GM18867 (cell line): ENCODE data around the gene HRG.
"Not testable (repeated sequence)": the region's sequence is repeated elsewhere in the genome, so short reads cannot be mapped to it uniquely, and the experiment has no call there.

Experiments used
- ATAC-seq: cut with Tn5 transposase; IDR thresholded peaks from one replicate; pipeline ENCODE4 v1.9.1; 2021; ENCODE audit warnings: mild to moderate bottlenecking, moderate library complexity; ENCODE audit not compliant: unreplicated experiment

HRG gene

DNA sequence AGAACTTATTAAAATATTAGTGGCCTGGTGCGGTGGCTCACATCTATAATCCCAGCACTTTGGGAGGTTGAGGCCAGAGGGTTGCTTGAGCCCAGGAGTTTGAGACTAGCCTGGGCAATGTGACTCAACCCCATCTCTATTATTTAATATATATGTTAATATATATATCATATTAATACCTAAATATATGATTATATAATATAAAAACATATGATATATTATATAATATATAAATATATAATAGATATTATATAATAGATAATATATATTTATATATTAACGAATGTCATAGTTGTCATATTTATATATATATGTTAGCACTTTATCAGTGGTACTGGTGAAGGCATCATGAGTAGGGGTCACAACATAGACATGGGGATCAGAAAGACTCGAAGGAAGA lies 5.2 kb downstream of the HRG start:
- no peak for ATAC-seq

DNA sequence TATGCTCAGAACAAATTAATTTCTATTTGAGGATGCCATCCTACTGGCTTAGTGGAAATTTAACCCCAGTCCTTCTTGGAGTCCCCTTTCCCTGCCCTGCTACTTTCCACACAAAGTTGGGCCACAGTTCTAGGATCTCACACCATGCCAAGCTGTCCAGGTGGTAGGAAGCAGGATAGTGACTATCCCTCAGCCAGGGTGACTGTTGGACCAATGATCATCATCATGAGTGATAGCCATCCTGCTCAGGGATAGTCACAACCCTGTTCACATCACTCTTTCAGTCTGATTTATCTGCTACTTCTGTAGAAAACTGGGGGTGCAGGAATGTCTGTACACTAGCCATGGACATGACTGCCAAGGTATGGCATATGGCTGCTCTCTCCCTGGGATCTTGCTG lies 12.8 kb downstream of the HRG start:
- no peak for ATAC-seq

DNA sequence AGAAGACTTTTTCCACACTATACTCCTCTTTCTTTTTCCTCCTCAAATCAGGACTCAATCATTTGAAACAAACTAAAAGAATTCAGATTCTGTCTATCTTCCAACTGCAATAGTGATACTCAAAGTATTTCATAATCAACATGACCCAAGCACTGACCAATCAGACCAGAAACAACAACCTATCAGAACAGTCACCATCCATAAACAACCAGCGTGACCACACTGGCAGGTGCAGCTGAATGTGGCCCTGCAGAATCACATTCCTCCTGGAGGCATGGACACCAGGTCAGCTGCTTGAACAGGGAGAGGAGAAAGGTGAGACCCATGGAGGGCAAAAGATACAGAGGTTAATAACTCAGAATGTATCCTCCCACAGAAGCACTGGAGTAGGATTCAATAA lies 13.3 kb downstream of the HRG start:
- no peak for ATAC-seq

DNA sequence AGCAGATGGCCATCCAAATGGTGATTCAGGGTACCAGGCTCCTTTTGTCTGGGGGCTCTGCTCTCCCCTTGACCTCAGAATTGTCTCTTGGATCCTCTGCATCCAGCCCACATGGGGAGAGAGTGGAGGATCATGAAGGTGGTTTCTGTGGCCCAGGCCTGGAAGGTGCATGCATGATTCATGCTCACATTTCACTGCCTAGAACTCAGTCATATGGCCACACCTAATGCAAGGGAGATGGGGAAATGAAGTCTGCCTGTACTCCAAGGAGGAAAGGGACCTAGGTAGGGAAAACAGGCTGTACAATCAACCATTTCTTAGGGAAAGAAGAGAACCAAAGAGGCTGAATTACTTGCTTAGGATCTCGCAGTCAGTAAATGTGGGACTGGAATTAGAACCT lies 15.1 kb downstream of the HRG start:
- ATAC-seq: no peak

DNA sequence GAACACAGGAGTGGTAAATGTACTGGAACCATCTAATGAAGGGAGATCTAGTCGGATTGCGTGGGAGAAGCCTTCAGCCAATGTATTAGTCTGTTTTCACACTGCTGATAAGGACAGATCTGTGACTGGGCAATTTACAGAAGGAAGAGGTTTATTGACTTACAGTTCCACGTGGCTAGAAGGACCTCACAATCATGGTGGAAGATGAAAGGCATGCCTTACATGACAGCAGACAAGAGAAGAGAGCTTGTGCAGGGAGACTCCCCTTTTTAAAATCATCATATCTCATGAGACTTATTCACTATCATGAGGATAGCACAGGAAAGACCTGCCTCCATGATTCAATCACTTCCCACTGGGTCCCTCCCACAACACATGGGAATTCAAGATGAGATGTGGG lies 17.0 kb downstream of the HRG start:
- ATAC-seq: no peak

DNA sequence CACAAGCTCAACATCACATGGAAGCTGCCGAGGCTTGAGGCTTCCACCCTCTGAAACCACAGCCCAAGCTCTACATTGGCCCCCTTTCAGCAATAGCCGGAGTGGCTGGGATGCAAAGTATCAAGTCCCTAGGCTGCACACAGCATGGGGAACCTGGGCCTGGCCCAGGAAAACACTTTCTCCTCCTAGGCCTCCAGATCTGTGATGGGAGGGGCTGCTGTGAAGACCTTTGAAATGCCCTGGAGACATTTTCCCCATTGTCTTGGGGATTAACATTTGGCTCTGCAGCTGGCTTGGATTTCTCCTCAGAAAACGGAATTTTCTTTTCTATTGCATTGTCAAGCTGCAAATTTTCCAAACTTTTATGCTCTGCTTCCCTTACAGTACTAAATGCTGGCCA lies 18.2 kb downstream of the HRG start:
- ATAC-seq: no peak

DNA sequence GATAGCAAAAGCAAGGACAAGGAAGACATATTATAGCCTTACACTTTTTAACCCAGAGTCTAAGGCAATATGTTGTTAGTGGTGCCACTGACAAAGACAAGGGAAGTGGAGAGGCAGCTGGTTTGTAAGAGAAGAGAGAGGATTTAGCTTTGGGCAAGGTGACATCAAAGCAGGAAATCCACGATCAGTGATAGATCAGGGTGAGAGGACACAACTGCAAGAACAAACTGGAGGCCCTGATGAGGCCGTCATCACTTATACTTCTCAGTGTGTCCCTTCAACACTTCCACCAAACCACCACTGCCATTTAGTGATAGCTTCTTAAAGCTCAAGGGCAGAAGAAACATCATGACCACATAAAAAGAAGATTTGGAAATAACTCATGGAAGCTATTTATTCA lies 20.7 kb downstream of the HRG start:
- ATAC-seq: not testable (repeated sequence)

DNA sequence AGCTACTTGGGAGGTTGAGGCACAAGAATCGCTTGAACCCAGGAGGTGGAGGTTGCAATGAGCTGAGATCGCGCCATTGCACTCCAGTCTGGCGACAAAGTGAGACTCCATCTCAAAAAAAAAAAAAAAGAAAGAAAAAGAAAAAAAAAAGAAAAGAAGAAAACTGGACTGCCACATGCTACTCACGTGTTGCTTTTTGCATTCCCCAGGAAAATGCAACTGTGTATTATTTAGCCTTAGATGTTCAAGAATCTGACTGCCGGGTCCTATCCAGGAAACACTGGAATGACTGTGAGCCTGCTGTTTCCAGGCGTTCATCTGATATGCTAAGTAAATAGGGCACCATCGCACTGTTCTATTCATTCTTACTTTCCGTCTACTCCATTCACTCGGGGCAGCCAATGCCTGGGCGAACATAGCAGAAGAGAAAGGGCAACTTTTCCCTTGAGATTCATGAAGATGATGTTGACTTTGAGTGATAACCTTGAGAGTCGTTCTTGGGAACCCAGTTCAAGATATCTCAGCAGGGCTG lies 21.4 kb downstream of the HRG start:
- ATAC-seq: no peak

DNA sequence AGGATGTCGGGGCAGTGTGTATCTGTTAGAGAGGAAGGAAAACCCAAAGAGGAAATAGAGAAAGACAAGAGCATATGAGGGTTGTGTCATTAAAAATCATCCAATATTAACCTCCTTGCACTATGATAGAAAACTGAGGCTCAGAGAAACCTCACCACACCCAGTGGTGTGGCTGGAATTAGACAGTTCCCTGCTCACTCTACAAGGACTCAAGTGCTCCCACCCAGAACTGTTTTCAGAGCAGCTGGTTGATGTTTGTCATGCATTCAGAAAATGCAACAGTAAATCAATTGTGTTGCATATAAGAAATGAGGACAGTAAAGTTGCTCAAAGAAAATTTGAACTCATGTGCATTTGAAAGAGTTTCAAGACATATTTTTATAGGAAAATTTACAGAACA lies 24.5 kb downstream of the HRG start:
- not testable (repeated sequence) for ATAC-seq

DNA sequence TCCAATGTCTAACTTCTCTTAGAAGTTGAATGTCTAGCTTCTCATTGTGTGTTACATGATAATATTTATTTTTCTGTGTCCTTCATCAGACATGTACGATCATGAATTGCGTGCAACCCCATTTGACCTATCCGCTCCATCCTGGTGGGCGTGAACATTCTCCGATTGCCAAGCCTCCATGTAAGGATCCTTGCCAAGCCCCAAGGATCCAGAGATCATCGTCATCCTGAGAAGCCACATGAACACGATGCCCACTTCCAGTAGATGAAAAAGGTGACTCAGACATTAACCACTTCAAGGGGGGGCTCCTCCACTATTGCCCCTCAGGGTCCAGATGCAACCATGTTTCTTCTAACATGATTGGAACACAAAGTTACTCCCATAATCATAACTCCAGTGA lies 25.9 kb downstream of the HRG start:
- no peak for ATAC-seq

DNA sequence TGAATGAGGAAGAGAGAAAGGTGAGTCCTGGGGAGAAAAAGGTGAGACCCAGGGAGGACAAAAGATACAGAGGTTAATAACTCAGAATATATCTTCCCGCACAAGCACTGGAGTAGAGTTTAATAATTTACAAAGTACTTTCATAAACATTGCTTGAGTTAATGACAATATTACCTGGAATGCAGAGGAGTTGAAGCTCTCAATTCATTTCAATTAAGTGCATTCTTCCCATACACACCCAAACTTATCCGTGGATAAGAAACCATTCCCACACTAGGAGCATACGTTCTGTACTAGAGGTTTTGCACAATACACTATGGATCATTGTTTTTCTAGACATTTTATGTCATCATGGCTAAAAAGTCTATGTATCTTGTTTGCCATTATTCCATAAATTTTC lies 28.0 kb downstream of the HRG start:
- ATAC-seq: no peak

DNA sequence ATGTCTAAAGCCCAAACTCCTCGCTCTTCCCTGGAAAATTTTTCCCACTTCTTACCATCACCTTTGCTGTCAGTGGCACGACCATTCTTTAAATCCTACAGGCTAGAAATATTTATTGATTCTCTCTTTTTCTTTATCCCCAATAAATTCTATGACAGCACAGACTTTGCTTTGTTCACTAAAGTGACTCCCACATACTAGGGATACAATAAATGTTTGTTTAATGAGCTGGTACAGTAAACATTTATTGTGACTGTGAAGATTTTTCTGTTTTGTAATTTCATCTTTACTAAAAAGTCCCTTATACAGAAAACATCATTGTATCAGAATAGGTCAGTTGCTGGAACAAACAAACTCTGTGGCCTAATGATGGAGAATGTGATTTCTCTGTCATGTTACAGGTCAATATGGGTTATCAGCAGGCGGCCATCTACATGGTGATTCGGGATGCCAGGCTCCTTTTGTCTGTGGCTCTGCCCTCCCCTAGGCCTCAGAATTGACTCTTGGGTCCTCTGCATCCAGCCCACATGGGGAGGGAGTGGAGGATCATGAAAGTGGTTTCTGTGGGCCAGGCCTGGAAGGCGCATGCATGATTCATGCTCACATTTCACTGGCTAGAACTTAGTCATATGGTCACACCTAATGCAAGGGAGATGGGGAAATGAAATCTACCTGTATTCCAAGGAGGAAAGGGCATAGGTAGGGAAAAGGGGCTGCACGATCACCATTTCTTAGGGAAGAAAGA lies 28.6 kb downstream of the HRG start:
- ATAC-seq: no peak

DNA sequence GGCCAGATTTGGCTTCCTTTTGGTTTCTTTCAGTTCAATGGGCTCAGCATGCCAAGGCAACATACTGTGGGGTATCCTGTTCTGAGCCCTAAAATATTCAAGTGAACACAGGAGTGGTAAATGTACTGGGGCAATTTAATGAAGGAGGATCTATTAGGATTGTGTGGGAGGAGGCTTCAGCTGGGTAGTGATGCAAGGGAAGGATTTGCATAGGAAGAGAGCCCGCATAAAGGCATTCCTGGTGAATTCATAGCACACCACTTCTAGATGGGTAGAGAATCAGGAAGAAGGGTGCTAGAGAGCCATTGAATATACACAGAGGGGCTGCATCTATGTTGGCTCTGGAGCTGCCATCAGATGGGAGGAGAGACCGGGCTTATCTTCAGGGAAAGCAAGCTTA lies 30.7 kb downstream of the HRG start:
- no peak for ATAC-seq

DNA sequence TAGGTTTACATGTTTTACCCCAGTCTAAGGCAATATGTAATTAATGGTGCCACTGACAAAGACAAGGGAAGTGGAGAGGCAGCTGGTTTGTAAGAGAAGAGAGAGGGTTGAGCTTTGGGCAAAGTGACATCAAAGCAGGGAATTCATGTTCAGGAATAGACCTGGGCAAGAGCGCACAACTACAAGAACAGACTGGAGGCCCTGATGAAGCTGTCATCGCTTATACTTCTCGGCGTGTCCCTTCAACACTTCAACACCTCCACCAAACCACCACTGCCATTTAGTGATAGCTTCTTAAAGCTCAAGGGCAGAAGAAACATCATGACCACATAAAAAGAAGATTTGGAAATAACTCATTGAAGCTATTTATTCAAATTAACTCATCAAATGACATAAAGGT lies 31.7 kb downstream of the HRG start:
- no peak for ATAC-seq

DNA sequence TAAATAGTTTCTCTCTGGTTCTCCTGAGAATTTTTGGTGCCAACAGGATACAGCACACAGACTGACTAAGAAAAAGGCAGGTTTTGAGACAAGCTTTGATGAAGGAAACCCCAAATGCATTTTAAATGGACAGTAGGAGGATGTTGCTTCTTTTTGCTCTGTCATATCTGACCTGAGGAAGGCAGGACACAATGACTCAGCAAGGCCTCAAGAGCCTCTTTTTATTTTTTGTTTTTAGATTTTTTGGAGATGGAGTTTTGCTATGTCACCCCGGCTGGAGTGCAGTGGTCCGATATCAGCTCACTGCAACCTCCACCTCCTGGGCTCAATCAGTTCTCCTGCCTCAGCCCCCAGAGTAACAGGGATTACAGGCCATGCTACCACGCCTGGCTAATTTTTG lies 34.5 kb downstream of the HRG start:
- ATAC-seq: no peak

DNA sequence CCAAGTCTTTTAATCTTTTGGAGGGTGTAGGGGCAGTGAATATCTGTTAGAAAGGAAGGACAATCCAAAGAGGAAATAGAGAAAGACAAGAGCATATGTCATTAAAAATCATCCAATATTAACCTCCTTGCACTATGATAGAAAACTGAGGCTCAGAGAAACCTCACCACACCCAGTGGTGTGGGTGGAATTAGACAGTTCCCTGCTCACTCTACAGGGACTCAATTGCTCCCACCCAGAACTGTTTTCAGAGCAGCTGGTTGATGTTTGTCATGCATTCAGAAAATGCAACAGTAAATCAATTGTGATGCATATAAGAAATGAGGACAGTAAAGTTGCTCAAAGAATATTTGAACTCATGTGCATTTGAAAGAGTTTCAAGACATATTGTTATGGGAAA lies 36.6 kb downstream of the HRG start:
- ATAC-seq: not testable (repeated sequence)

DNA sequence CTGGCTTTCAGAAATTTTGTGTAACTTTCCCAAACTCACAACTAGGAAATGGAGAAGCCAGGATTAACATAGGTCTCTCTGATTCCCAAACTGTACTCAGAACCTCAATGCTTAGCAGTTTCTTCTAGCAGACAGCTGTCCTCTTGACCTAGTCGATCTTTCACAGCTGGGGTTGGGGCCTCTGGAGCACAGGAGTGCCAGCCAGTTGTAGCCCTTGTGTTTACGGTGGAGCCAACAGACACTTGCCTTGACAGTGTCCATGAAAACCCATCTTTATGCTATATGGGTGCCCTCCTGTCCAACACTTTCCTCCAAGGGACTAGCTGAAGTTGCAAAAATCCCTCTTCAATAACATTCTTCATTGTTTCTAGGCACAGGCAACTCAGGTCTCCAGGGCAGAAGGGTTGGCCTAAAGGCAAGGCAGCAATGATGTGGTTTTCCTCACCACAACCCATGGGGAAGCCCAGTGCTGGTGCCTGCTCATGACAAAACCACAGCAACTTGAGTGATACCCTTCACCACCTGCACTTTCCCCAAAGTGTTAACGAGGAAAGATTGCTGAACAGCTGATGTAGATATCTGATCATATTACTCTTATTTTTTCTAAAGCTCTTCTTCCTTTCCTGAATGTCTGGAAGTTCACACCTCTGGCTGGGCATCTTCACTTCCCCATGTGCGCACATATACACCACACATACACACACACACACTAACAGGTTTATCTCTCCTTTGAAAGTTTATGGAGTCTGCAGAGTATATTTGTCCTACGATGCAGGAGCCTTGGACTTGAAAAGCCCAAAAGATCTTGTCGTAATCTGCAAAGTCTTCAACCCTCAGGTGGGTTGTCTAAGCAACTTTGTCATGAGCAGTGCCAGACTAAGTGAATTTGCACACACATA lies 40.3 kb downstream of the HRG start:
- peak; percentile 88 for ATAC-seq

DNA sequence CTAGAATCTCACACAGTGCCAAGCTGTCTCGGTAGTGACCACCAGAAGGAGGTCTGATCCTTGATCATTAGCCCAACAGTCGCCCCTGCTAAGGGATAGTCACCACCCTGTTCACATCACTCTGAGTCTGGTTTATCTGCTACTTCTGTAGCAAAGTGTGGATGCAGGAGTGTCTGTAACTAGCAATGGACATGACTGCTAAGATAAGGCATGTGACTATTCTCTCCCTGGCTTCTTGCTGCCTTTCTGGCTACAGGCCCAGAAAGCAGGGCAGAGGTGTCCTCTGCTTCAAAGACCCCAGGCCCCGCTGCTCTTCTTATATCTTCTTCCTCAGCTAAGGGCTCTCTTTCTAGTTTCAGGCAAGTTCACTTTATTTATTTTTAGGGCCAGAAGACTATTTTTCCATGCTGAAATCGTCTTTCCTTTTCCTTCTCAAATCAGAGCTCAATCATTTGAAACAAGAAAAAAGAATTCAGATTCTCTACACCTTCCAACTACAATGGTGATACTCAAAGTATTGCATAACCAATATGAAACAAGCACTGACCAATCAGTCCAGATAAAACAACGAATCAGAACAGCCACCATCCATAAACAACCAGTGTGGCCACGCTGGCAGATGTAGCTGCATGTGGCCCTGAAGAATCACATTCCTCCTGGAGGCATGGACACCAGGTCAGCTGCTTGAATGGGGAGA lies 43.3 kb downstream of the HRG start:
- no peak for ATAC-seq

DNA sequence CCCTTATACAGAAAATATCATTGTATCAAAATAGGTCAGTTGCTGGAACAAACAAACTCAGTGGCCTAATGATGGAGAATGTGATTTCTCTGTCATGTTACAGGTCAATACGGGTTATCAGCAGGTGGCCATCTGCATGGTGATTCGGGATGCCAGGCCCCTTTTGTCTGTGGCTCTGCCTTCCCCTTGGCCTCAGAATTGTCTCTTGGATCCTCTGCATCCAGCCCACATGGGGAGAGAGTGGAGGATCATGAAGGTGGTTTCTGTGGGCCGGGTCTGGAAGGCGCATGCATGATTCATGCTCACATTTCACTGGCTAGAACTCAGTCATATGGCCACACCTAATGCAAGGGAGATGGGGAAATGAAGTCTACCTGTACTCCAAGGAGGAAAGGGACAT lies 44.9 kb downstream of the HRG start:
- ATAC-seq: not testable (repeated sequence)

DNA sequence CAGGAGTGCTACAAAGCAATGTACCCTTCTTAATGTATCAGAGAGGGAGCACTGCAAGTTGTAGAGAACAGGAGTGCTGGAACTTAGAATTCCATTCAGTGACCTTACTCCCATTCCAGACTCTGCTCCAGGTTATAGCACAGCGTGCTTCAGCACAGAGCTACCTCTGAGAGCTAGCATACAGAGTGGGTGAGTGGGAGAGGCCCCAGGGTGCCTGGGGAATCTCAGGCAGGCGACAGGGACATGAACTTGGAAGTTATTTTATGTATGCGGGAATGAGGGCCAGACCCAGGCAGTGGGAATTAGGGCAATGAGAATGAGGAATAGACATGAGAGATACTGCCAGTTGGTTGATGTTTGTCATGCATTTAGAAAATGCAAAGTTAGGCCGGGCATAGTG lies 47.7 kb downstream of the HRG start:
- ATAC-seq: no peak

DNA sequence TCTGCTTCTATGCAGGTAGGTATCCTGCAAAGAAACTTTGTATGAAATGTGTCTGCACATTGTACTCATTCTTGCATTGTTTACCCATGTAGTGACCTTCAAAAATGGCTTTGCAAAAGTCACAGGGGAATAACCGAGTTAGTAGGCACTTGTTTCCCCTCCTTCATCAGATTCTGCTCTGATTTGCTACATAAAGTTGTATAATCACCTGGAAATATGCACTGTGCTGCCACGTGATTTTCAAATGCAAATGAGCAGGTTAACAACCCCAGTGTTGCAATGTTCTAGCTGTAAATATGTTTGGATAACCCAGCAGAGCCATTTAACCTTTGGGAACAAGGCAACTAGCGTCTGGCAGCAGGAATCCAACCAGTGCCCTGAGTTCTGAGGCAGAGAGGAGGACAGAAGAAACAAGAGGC lies 51.2 kb downstream of the HRG start, which contains the start of gene KNG1:
KNG1 (plus strand) TSS at position 321 of the 419 bp plus-strand sequence. CDS start 184 bp downstream, outside the sequence.
- no peak for ATAC-seq
